Spleen (tissue), 7 donors: Measurements from ENCODE around the gene FERMT3.

ENCODE experiments used
- POLR2A ChIP-seq, 3 donors: fragments of 450-650 bp; IDR thresholded peaks; one replicate each; pipeline ENCODE4 v1.5.1; 2017; ENCODE audit warnings: antibody characterized with exemption in 3 of 3, mild to moderate bottlenecking in 1 of 3
- POLR2AphosphoS5 ChIP-seq, 3 donors: sonication (generic); formaldehyde crosslinking; IDR thresholded peaks; one replicate each; pipeline ENCODE4 v1.5.1; 2017; ENCODE audit warnings: antibody characterized with exemption in 3 of 3
- TF ChIP-seq, protein P1 (sequence below), 11 experiments: fragments of 200-600 bp in 7 of 11; fragments of 450-650 bp in 4 of 11; sonication (generic) in 4 of 11; IDR thresholded peaks in 8 of 11; conservative IDR thresholded peaks in 3 of 11; 1 replicate in 7 of 11; 2 replicates in 4 of 11; pipeline versions ENCODE4 v1.4.0 to v1.8.0; 2016 to 2021; ENCODE audit warnings: antibody characterized with exemption in 11 of 11, inconsistent platforms in 4 of 11, mild to moderate bottlenecking in 1 of 11
- donor health status: DM: no; HTN: no; CAD: no; lungs with moderate emphysema.
- donor health status: DM: no; HTN: no; CAD: no.
- donor health status: DM: no; HTN: no; CAD: no.

DNA sequence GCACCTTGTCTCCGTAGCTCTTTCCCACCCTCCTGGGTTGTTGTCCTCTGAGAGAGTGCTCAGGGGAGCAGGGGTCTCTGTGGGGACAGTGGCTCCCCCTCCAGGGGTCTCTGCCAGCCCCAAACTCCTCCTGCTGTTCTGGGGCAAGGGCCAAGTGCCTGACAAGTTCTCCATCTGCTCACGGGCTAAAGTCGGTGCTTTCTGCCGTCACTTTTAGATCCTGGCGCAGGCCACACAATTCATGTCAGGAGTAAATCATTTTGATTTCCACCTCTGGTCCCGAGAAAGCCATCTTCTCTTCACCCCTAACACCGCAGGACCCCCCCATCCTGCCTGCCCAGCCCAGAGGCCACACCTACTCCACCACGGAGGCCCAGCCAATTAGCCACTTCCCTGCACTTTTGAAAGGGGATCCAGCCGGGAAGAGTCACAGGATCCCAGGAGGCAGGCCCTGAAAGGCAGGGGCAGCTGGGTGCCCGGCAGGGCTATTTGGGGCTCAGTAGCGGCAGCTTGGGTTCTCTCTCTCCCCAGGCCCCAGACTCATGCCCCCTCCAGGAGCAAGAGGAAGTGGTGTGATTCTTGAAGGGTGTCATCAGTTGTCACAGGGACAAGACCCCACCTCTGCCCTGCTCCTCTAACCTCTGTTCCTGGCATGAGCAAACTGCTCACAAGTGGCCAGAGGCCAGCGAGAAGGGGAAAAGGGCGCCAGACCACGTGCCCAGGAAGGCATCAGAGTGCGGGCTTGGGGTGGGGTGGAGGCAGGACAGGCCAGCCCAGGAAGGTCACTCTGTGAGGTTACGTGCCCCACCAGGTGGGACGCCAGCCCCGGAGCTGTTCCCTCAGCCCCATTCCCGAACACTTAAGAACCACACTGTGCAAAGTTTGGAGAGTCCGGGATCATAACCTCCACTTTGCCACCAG, 41.9 kb upstream of the FERMT3 start:
- TF ChIP-seq POLR2A (IDR thresholded peaks at IDR 0.05), result no peak
- TF ChIP-seq, protein P1, sequence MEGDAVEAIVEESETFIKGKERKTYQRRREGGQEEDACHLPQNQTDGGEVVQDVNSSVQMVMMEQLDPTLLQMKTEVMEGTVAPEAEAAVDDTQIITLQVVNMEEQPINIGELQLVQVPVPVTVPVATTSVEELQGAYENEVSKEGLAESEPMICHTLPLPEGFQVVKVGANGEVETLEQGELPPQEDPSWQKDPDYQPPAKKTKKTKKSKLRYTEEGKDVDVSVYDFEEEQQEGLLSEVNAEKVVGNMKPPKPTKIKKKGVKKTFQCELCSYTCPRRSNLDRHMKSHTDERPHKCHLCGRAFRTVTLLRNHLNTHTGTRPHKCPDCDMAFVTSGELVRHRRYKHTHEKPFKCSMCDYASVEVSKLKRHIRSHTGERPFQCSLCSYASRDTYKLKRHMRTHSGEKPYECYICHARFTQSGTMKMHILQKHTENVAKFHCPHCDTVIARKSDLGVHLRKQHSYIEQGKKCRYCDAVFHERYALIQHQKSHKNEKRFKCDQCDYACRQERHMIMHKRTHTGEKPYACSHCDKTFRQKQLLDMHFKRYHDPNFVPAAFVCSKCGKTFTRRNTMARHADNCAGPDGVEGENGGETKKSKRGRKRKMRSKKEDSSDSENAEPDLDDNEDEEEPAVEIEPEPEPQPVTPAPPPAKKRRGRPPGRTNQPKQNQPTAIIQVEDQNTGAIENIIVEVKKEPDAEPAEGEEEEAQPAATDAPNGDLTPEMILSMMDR (IDR thresholded peaks at IDR 0.05 in 8 of 11, conservative IDR thresholded peaks at IDR 0.05 in 3 of 11), result no peak
- TF ChIP-seq POLR2AphosphoS5 (IDR thresholded peaks at IDR 0.05), result no peak
